Testis (tissue), 5 donors: Measurements from ENCODE around the gene S100A11. TPM values are rescaled to one million over a fixed set of nuclear protein-coding genes. Genes with fewer than 3 reads are reported as not detected.
"Not testable (repeated sequence)": the region's sequence is repeated elsewhere in the genome, so short reads cannot be mapped to it uniquely, and the experiment has no call there.

Source experiments
- DNase-seq: peaks from one replicate; pipeline ENCODE4 v3.0.0-alpha.2; 2019
- H3K27ac ChIP-seq, 2 donors: fragments of 200-600 bp; sonication (generic); one replicate each; pipeline ENCODE4 v1.5.1; 2019
- H3K27me3 ChIP-seq: fragments of 200-600 bp; sonication (generic); one replicate; pipeline ENCODE4 v1.5.1; 2019
- H3K36me3 ChIP-seq: fragments of 200-600 bp; sonication (generic); one replicate; pipeline ENCODE4 v1.5.1; 2017; ENCODE audit warnings: low read depth; ENCODE audit errors: missing control alignments
- H3K4me1 ChIP-seq: fragments of 200-600 bp; sonication (generic); one replicate; pipeline ENCODE4 v1.5.1; 2019
- H3K4me3 ChIP-seq, 2 donors: fragments of 200-600 bp; sonication (generic); one replicate each; pipeline ENCODE4 v1.5.1; 2017 to 2019
- H3K9me3 ChIP-seq: fragments of 200-600 bp; sonication (generic); one replicate; pipeline ENCODE4 v1.5.1; 2017
- POLR2A ChIP-seq: fragments of 450-650 bp; IDR thresholded peaks from one replicate; pipeline ENCODE4 v1.6.1; 2017; ENCODE audit warnings: antibody characterized with exemption, mild to moderate bottlenecking, moderate library complexity
- WGBS, 2 donors: methylation state at CpG; one replicate each; pipeline ENCODE4 v1.1.5; 2018; 5-methylcytosine and 5-hydroxymethylcytosine counted together
- intact Hi-C: fragments of 100-400 bp; cut with DNase I; formaldehyde crosslinking; loops from one replicate; pipeline ENCODE4 v1.15.1; 2023; ENCODE audit warnings: low total_unique reads
- long read RNA-seq, 2 donors: transcript quantifications; one replicate each; lab custom pipeline, GENCODE V29; 2026
- polyA plus RNA-seq: library from polyadenylated mRNA; stranded (reverse); fragments of 350-450 nt; fragmentation: Illumina TruSeq; extraction: RNeasy Lipid Tissue Mini Kit (QIAGEN cat#74804); gene quantifications from one replicate; pipeline ENCODE4 v1.2.3, GENCODE V29; 2014; ENCODE audit warnings: low read depth, low replicate concordance; ENCODE audit not compliant: insufficient read depth
- total RNA-seq, 2 donors: library from RNA; depleted of rRNA; stranded (reverse); fragments of >200 nt; gene quantifications; one replicate each; pipeline ENCODE4 v1.2.3, GENCODE V29; 2016
- TF ChIP-seq, protein P1 (sequence below), 3 experiments: fragments of 450-650 bp in 2 of 3; fragments of 200-600 bp in 1 of 3; sonication (generic) in 1 of 3; IDR thresholded peaks; one replicate each; pipeline ENCODE4 v1.5.1; 2016 to 2019; ENCODE audit warnings: antibody characterized with exemption in 3 of 3, mild to moderate bottlenecking in 2 of 3, moderate library complexity in 1 of 3

S100A11 gene
- total RNA-seq (10 to 100 TPM; 80.2 to 86.9 TPM), polyA plus RNA-seq (275 TPM)
- long read RNA-seq, donor 1, transcript S100A11-201 (3 exons, 594 nt) = major isoform, 82 of 87 reads
- long read RNA-seq, donor 1, partial matches to known transcripts = 5 of 87 reads
- long read RNA-seq, donor 1, other reads (novel, unspliced or antisense) = 0 of 87 reads
- long read RNA-seq, donor 2, transcript S100A11-201 (3 exons, 594 nt) = major isoform, 48 of 61 reads
- long read RNA-seq, donor 2, partial matches to known transcripts = 13 of 61 reads
- long read RNA-seq, donor 2, other reads (novel, unspliced or antisense) = 0 of 61 reads

DNA sequence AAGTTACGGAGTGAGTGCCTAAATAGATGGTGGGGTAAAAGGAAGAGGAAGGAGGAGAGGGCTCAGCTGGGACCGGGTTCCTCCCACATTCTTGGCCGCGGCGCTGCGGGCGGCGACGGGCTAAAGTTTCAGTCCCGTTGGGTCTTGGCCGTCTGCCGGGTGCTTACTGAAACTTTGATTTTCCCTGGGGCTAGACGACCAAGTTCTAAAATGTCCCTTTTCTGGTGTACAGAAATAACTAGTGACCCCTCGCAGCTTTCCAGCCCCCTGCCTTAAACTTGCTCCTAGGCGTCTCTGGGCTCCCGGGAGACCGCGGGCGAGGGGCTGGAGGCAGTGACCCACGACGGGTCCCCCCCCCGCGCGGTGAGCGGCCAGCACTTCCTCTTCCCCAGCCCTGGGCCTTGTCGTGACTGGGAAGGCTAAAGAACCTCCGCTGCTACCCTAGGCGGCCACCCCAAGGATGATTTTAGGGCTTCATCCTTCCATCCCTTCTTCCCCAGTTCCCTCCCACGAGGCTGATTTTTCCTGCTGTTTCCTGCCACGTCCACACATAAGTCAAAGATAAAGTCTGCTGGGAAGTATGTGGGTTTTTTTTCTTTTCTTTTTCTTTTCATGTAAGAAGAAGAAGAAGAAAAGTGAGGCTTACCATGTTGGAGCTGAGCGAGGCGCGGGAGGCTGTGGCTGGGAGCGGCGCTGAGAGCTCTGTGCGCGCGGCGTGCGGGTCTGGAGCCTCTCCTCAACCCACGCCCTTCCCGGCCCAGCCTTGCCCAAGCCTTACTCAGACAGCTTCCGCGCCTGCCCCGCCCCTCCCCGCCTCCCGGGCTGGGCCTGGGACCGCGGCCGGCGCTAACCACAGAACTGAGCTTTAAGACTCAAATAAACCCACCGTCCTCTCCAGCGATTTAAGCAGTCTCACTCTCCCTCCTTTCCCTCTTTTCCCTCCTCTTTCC, at the start of gene S100A11:
Gene S100A11, minus strand, starts transcription at position 738 of the 950 bp plus-strand sequence. Its CDS starts 89 bp downstream, at position 649.
- Histone ChIP-seq H3K27ac (peak within 1 kb of the TSS; percentile 83 to 87), H3K27me3 (no peaks in the 10 kb centered on the region), H3K4me3 (peak within 1 kb of the TSS; percentile 65 to 86), H3K9me3 (no peaks in the 10 kb centered on the region), H3K36me3 (no peaks in the 10 kb centered on the region), H3K4me1 (peaks cover 18% of the 10 kb centered on the region)
- intact Hi-C loops = no loop called here
- WGBS, 2 donors = 0 to 1% methylated on average over 50 to 53 of the region's 53 CpGs
- no peak for TF ChIP-seq POLR2A
- TF ChIP-seq, protein P1, sequence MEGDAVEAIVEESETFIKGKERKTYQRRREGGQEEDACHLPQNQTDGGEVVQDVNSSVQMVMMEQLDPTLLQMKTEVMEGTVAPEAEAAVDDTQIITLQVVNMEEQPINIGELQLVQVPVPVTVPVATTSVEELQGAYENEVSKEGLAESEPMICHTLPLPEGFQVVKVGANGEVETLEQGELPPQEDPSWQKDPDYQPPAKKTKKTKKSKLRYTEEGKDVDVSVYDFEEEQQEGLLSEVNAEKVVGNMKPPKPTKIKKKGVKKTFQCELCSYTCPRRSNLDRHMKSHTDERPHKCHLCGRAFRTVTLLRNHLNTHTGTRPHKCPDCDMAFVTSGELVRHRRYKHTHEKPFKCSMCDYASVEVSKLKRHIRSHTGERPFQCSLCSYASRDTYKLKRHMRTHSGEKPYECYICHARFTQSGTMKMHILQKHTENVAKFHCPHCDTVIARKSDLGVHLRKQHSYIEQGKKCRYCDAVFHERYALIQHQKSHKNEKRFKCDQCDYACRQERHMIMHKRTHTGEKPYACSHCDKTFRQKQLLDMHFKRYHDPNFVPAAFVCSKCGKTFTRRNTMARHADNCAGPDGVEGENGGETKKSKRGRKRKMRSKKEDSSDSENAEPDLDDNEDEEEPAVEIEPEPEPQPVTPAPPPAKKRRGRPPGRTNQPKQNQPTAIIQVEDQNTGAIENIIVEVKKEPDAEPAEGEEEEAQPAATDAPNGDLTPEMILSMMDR (IDR thresholded peaks at IDR 0.05) = no peak
- peak; percentile 93 for DNase-seq

DNA sequence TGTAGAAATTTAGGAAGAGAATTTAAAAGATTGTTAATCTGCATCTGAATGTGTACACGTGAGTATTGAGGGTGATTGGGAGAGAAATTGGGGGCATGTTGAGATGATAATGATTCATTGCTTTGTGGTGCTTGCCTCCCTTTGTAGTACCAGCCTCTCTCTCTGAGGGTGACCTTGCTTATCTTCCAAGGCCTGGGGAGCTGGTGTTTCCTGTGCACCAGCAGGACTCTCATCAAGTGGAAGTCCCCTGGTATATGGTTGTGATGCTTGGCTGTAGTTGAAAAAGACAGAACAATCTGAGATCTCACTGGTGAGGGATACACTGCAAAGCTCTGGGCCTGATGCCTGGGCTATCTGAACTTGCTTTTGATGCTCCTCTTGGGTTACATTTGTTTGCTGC, 48.0 kb upstream of the S100A11 start:
- 48 to 64% methylated on average over 1 of the region's 1 CpG for WGBS, 2 donors
- intact Hi-C loops = no loop called here
- no peak for DNase-seq

DNA sequence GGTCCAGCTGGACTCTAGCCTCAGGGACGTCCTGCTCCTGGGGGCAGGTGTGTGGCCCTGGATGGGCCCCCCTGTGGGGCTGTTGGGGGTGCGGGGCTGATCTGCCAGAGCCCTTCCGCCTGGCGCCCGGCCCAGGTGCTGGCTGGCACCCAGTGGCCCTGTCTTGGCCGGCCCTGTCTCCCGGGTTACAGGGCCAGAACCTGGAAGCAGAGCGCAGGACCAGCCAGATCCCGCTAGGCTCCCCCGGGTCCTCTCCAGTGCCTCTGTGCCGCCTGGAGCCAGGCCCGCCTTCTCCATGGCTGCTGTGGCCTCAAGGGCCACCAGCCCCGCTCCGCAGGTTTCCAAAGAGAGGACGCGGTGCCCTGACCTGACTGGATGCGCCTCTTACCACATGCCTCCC, 44.2 kb upstream of the S100A11 start:
- H3K4me3 ChIP-seq, H3K9me3 ChIP-seq, H3K27ac ChIP-seq, H3K36me3 ChIP-seq, H3K4me1 ChIP-seq, DNase-seq, intact Hi-C loops, H3K27me3 ChIP-seq: not testable (repeated sequence)
- WGBS, 2 donors = 94% methylated on average over 17 of the region's 17 CpGs; no CpG with 5 or more reads in 1 of the 2 donors

More for the DNA sequence above, 48.0 kb upstream of the S100A11 start:
- Histone ChIP-seq H3K27me3 (no peaks in the 10 kb centered on the region), H3K4me3 (no peak overlapping the region), H3K27ac (no peak overlapping the region), H3K9me3 (no peaks in the 10 kb centered on the region), H3K4me1 (no peaks in the 10 kb centered on the region), H3K36me3 (no peaks in the 10 kb centered on the region)
- TF ChIP-seq, protein P1 (IDR thresholded peaks at IDR 0.05) = no peak
- no peak for TF ChIP-seq POLR2A

DNA sequence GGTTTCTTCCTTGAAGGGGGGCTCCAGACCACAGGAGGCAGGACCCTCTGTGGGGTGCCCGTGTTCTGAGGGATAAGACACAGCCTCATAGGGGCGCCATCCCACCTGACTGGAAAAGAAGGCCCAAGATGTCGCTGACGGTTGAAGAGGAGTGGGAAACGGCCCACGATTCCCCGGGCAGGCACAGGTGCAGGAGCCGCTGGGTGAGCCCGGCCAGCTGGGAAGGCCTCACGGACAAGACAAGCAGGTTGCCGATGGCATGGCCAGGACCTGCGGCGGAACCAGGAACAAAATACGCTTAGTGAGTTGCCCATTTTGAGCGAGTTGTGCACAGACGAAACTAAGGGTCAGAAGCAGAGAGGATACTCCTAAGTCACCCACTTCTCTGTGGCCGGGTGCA, 43.7 kb upstream of the S100A11 start:
- H3K27me3 ChIP-seq, H3K4me3 ChIP-seq, H3K4me1 ChIP-seq, H3K9me3 ChIP-seq, DNase-seq, intact Hi-C loops, H3K36me3 ChIP-seq, H3K27ac ChIP-seq: not testable (repeated sequence)
- WGBS, 2 donors = 87 to 90% methylated on average over 7 to 17 of the region's 17 CpGs

DNA sequence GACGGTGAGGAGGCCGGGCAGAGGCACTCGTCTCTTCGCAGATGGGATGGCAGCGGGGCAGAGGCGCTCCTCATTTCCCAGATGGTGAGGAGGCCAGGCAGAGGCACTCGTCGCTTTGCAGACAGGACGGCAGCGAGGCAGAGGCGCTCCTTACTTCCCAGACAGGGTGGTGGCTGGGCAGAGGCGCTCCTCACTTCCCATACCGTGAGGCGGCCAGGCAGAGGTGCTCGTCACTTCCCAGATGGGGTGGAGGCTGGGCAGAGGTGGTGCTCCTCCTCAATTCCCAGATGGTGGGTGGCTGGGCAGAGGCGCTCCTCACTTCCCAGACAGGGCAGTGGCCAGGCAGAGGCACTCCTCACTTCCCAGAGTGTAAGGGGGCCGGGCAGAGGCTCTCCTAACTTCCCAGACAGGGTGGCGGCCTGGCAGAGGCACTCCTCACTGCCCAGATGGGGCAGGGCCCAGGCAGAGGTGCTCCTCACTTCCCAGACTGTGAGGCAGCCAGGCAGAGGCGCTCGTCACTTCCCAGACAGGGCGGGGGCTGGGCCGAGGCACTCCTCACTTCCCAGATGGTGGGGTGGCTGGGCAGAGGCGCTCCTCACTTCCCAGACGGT, 42.1 kb upstream of the S100A11 start:
- 83 to 94% methylated on average over 8 to 24 of the region's 24 CpGs for WGBS, 2 donors
- H3K4me3 ChIP-seq = no peak overlapping the region

More for the DNA sequence above, 42.1 kb upstream of the S100A11 start:
- intact Hi-C loops = no loop called here
- Histone ChIP-seq H3K27me3 (no peaks in the 10 kb centered on the region), H3K4me1 (no peaks in the 10 kb centered on the region), H3K9me3 (no peaks in the 10 kb centered on the region), H3K36me3 (no peaks in the 10 kb centered on the region), H3K27ac (no peak overlapping the region)
- TF ChIP-seq, protein P1 (IDR thresholded peaks at IDR 0.05) = no peak
- no peak for TF ChIP-seq POLR2A
- no peak for DNase-seq
